GM23338 (cell line): ENCODE results near the gene MAPK7. TPM values are rescaled to one million over a fixed set of nuclear protein-coding genes. Genes with fewer than 3 reads are reported as not detected.

Source experiments
- ATAC-seq: fragments of 200-7000 bp; cut with Tn5 transposase; 3 replicates; pipeline ENCODE4 v1.9.1; 2020
- DNase-seq: peaks from one replicate; pipeline ENCODE4 v3.0.0-alpha.2; 2015; ENCODE audit warnings: low spot score
- H2AFZ ChIP-seq: fragments of 200-600 bp; sonication (generic); 2 replicates; pipeline ENCODE4 v1.8.0; 2016; ENCODE audit warnings: antibody characterized with exemption, mild to moderate bottlenecking, moderate library complexity
- H3F3A ChIP-seq: fragments of 200-600 bp; sonication (generic); replicated peaks from 2 replicates; pipeline ENCODE4 v1.8.0; 2017; ENCODE audit warnings: antibody characterized with exemption, mixed run types, low read depth
- H3K27ac ChIP-seq: fragments of 200-600 bp; sonication (generic); 2 replicates; pipeline ENCODE4 v1.6.1; 2016; ENCODE audit warnings: low read depth
- H3K27me3 ChIP-seq: fragments of 200-600 bp; sonication (generic); 2 replicates; pipeline ENCODE4 v1.8.0; 2016; ENCODE audit warnings: mild to moderate bottlenecking, mixed run types, moderate library complexity; ENCODE audit not compliant: insufficient read depth
- H3K36me3 ChIP-seq: fragments of 200-600 bp; sonication (generic); 2 replicates; pipeline ENCODE4 v1.8.0; 2016; ENCODE audit warnings: mild to moderate bottlenecking; ENCODE audit not compliant: insufficient read depth
- H3K4me1 ChIP-seq: fragments of 200-600 bp; sonication (generic); 2 replicates; pipeline ENCODE4 v1.8.0; 2016; ENCODE audit warnings: mild to moderate bottlenecking, moderate library complexity; ENCODE audit not compliant: insufficient read depth
- H3K4me2 ChIP-seq: fragments of 200-600 bp; sonication (generic); 2 replicates; pipeline ENCODE4 v1.7.1; 2017; ENCODE audit warnings: mixed run types
- H3K4me3 ChIP-seq: fragments of 200-600 bp; sonication (generic); 2 replicates; pipeline ENCODE4 v1.6.1; 2016; ENCODE audit warnings: mixed run types
- H3K79me2 ChIP-seq: fragments of 200-600 bp; sonication (generic); replicated peaks from 2 replicates; pipeline ENCODE4 v1.8.0; 2017; ENCODE audit warnings: mild to moderate bottlenecking; ENCODE audit not compliant: insufficient read depth
- H3K9me2 ChIP-seq: fragments of 200-600 bp; sonication (generic); 2 replicates; pipeline ENCODE4 v1.8.0; 2017; ENCODE audit not compliant: insufficient read depth
- H4K20me1 ChIP-seq: fragments of 200-600 bp; sonication (generic); replicated peaks from 2 replicates; pipeline ENCODE4 v1.8.0; 2017; ENCODE audit warnings: mild to moderate bottlenecking; ENCODE audit not compliant: insufficient read depth
- H3K27ac Mint-ChIP-seq: 2 replicates; pipeline ENCODE4 v1.8.0; 2020; ENCODE audit warnings: inconsistent platforms, mild to moderate bottlenecking, moderate library complexity, mixed read lengths
- H3K27me3 Mint-ChIP-seq: 3 replicates; pipeline ENCODE4 v1.8.0; 2022; ENCODE audit warnings: low read depth, mild to moderate bottlenecking, moderate library complexity, mixed read lengths, inconsistent platforms; ENCODE audit not compliant: insufficient read depth, poor library complexity
- H3K36me3 Mint-ChIP-seq: 3 replicates; pipeline ENCODE4 v1.8.0; 2021; ENCODE audit warnings: low read depth, mild to moderate bottlenecking, inconsistent platforms, moderate library complexity, mixed read lengths
- H3K4me1 Mint-ChIP-seq: 3 replicates; pipeline ENCODE4 v1.8.0; 2020; ENCODE audit warnings: mild to moderate bottlenecking, inconsistent platforms, mixed read lengths
- H3K4me3 Mint-ChIP-seq: 3 replicates; pipeline ENCODE4 v1.8.0; 2021; ENCODE audit warnings: moderate library complexity, mild to moderate bottlenecking, inconsistent platforms, mixed read lengths
- H3K9me3 Mint-ChIP-seq: 3 replicates; pipeline ENCODE4 v1.8.0; 2020; ENCODE audit warnings: moderate library complexity, mild to moderate bottlenecking, inconsistent platforms, mixed read lengths
- CTCF ChIP-seq, 2 experiments: fragments of 200-600 bp in 1 of 2; sonication (generic) in 1 of 2; conservative IDR thresholded peaks; 2 replicates each; pipeline versions ENCODE4 v1.5.1 to v1.6.1; 2016 to 2017; ENCODE audit warnings: antibody characterized with exemption in 2 of 2, low read depth in 2 of 2, mild to moderate bottlenecking in 2 of 2, moderate library complexity in 1 of 2
- EZH2phosphoT487 ChIP-seq: fragments of 200-600 bp; sonication (generic); IDR thresholded peaks from one replicate; pipeline ENCODE4 v1.8.1; 2018; ENCODE audit warnings: antibody characterized with exemption; ENCODE audit not compliant: unreplicated experiment
- JUNB ChIP-seq: IDR thresholded peaks from one replicate; pipeline ENCODE4 v1.6.1; 2016; ENCODE audit warnings: antibody characterized with exemption; ENCODE audit not compliant: unreplicated experiment
- POLR2AphosphoS5 ChIP-seq: IDR thresholded peaks from 2 replicates; pipeline ENCODE4 v1.6.1; 2016; ENCODE audit warnings: antibody characterized with exemption, low read depth
- REST ChIP-seq: IDR thresholded peaks from one replicate; pipeline ENCODE4 v1.6.1; 2018; ENCODE audit warnings: antibody characterized with exemption; ENCODE audit not compliant: unreplicated experiment
- polyA plus RNA-seq: library from polyadenylated mRNA; unstranded; fragments of >200 nt; fragmentation: Nextera tagmentation; extraction: Ambion mirVana; gene quantifications from 2 replicates; pipeline ENCODE4 v1.2.1, GENCODE V29; 2016
- total RNA-seq: library from RNA; depleted of rRNA; stranded (reverse); fragments of >200 nt; shearing (Covaris generic); gene quantifications from 2 replicates; pipeline ENCODE4 v1.2.3, GENCODE V29; 2014

Gene MAPK7
- total and polyA plus RNA-seq, 2 experiments from 2014 or later = 15.5 to 53.1 TPM

- no peaks in the 10 kb centered on the region for H3K27me3 ChIP-seq
- peaks cover 24% of the 10 kb centered on the region for H3K4me1 Mint-ChIP-seq
- peak overlapping the region; percentile 11; the same call in 1 of the 3 replicates for H3K4me3 Mint-ChIP-seq
- peaks cover 12% of the 10 kb centered on the region for H3K27me3 Mint-ChIP-seq
- H3K27ac Mint-ChIP-seq = 0 out of 2 replicates have a peak overlapping the region, but pooled peaks have one; percentile 31
- no peaks in the 10 kb centered on the region for H3K9me2 ChIP-seq
- no peaks in the 10 kb centered on the region; the same call in 2 of the 3 replicates for H3K9me3 Mint-ChIP-seq
- peaks cover 10% of the 10 kb centered on the region for H3K36me3 ChIP-seq
- H2AFZ ChIP-seq = no peak overlapping the region
- H3F3A ChIP-seq = peaks cover 11% of the 10 kb centered on the region; the same call in 1 of the 2 replicates
- TF ChIP-seq POLR2AphosphoS5 (peak; percentile 20; the same call in 1 of the 2 replicates), CTCF (conservative IDR thresholded peaks at IDR 0.05; ENCODE audit: low read depth in 2 of 2) (no peak), JUNB (no peak), REST (no peak)
- peaks cover 32% of the 10 kb centered on the region for H3K79me2 ChIP-seq
- no peak overlapping the region for H3K4me3 ChIP-seq
- H3K36me3 Mint-ChIP-seq = peaks cover 64% of the 10 kb centered on the region
- H3K4me2 ChIP-seq = no peak overlapping the region
- no peak overlapping the region for H3K27ac ChIP-seq
- ATAC-seq (no peak), DNase-seq (no peak)
- H3K4me1 ChIP-seq = peaks cover 4% of the 10 kb centered on the region
- peaks cover 13% of the 10 kb centered on the region for H4K20me1 ChIP-seq
Observed at GRCh38 chr17:19380481-19381301, 2.4 kb downstream of the MAPK7 start.

GRCh38 chr17:19381361-19381740 is 3.1 kb downstream of the MAPK7 start:
- no peak overlapping the region for H3K27ac ChIP-seq
- peaks cover 6% of the 10 kb centered on the region for H3K4me1 ChIP-seq
- Mint-ChIP-seq H3K4me1 (peaks cover 28% of the 10 kb centered on the region), H3K9me3 (no peaks in the 10 kb centered on the region; the same call in 2 of the 3 replicates), H3K27ac (0 out of 2 replicates have a peak overlapping the region, but pooled peaks have one; percentile 31), H3K4me3 (no peak overlapping the region), H3K27me3 (peaks cover 12% of the 10 kb centered on the region), H3K36me3 (peaks cover 67% of the 10 kb centered on the region)
- H3K4me3 ChIP-seq = no peak overlapping the region
- peaks cover 13% of the 10 kb centered on the region for H4K20me1 ChIP-seq
- H3K4me2 ChIP-seq = no peak overlapping the region
- peaks cover 31% of the 10 kb centered on the region for H3K79me2 ChIP-seq
- no peaks in the 10 kb centered on the region for H3K27me3 ChIP-seq
- ATAC-seq (no peak), DNase-seq (no peak)
- H2AFZ ChIP-seq = no peak overlapping the region
- H3K36me3 ChIP-seq = peaks cover 10% of the 10 kb centered on the region
- no peaks in the 10 kb centered on the region for H3K9me2 ChIP-seq
- H3F3A ChIP-seq = peaks cover 16% of the 10 kb centered on the region
- TF ChIP-seq EZH2phosphoT487 = no peak
- no peak for TF ChIP-seq REST
